WTC11 (cell line): ENCODE measurements around the gene YTHDF1. TPM values are rescaled to one million over a fixed set of nuclear protein-coding genes. Genes with fewer than 3 reads are reported as not detected.

Source experiments
- ATAC-seq: fragments of 200-7000 bp; cut with Tn5 transposase; 2 replicates; pipeline ENCODE4 v1.10.0; 2021; ENCODE audit warnings: mild to moderate bottlenecking, moderate library complexity
- CTCF ChIA-PET: fragments of 300-600 bp; sonication (Branson Sonifier 250); formaldehyde crosslinking; loops from one replicate; lab custom pipeline; 2021; ENCODE audit warnings: antibody characterized with exemption; lab: Charles Lee
- POLR2A ChIA-PET: fragments of 350-600 bp; sonication (Branson Sonifier 250); formaldehyde crosslinking; loops from one replicate; lab custom pipeline; 2021; ENCODE audit warnings: antibody characterized with exemption; lab: Charles Lee
- DNase-seq: peaks from one replicate; pipeline ENCODE4 v3.0.0; 2021; ENCODE audit warnings: low spot score
- H3K27ac Mint-ChIP-seq: 2 replicates; pipeline ENCODE4 v1.8.0; 2021; ENCODE audit warnings: mixed read lengths
- H3K27me3 Mint-ChIP-seq: 2 replicates; pipeline ENCODE4 v1.8.0; 2021; ENCODE audit warnings: low read depth, mild to moderate bottlenecking, moderate library complexity, mixed read lengths
- H3K36me3 Mint-ChIP-seq: 2 replicates; pipeline ENCODE4 v1.8.0; 2021; ENCODE audit warnings: mixed read lengths
- H3K4me1 Mint-ChIP-seq: 2 replicates; pipeline ENCODE4 v1.8.0; 2022; ENCODE audit warnings: mixed read lengths
- H3K4me3 Mint-ChIP-seq: 2 replicates; pipeline ENCODE4 v1.8.0; 2021; ENCODE audit warnings: mild to moderate bottlenecking, moderate library complexity, mixed read lengths
- H3K9me3 Mint-ChIP-seq: 2 replicates; pipeline ENCODE4 v1.8.0; 2021; ENCODE audit warnings: mixed read lengths
- ATF2 ChIP-seq: sonication (generic); formaldehyde crosslinking; IDR thresholded peaks from 2 replicates; pipeline ENCODE4 v1.8.1; 2022; ENCODE audit warnings: low read depth, missing genetic modification reagents, borderline replicate concordance
- JUN ChIP-seq: sonication (generic); formaldehyde crosslinking; IDR thresholded peaks from 2 replicates; pipeline ENCODE4 v1.8.0; 2023; ENCODE audit warnings: mild to moderate bottlenecking, missing genetic modification reagents
- NR1H2 ChIP-seq: sonication (generic); formaldehyde crosslinking; IDR thresholded peaks from 2 replicates; pipeline ENCODE4 v1.9.0; 2021; ENCODE audit warnings: mild to moderate bottlenecking, moderate library complexity, missing genetic modification reagents
- SMAD3 ChIP-seq: sonication (generic); formaldehyde crosslinking; IDR thresholded peaks from 2 replicates; pipeline ENCODE4 v1.8.0; 2022; ENCODE audit warnings: missing genetic modification reagents, mild to moderate bottlenecking, borderline replicate concordance
- SOX15 ChIP-seq: fragments of 250-450 bp; sonication (Bioruptor Pico); IDR thresholded peaks from 2 replicates; pipeline ENCODE4 v1.9.0; 2021; ENCODE audit warnings: mild to moderate bottlenecking
- STAT6 ChIP-seq: sonication (generic); formaldehyde crosslinking; conservative IDR thresholded peaks from 2 replicates; pipeline ENCODE4 v1.8.1; 2023; ENCODE audit warnings: mild to moderate bottlenecking, low read depth, missing genetic modification reagents, moderate library complexity
- TEAD1 ChIP-seq: sonication (generic); formaldehyde crosslinking; IDR thresholded peaks from 2 replicates; pipeline ENCODE4 v1.8.0; 2022; ENCODE audit warnings: mild to moderate bottlenecking, missing genetic modification reagents
- USF2 ChIP-seq: sonication (generic); formaldehyde crosslinking; IDR thresholded peaks from 2 replicates; pipeline ENCODE4 v1.8.1; 2023; ENCODE audit warnings: mild to moderate bottlenecking, missing genetic modification reagents, moderate library complexity
- ZNF219 ChIP-seq: sonication (generic); formaldehyde crosslinking; IDR thresholded peaks from 2 replicates; pipeline ENCODE4 v1.8.0; 2023; ENCODE audit warnings: missing genetic modification reagents, mild to moderate bottlenecking, borderline replicate concordance
- ZNF281 ChIP-seq: sonication (generic); formaldehyde crosslinking; IDR thresholded peaks from 2 replicates; pipeline ENCODE4 v1.8.0; 2023; ENCODE audit warnings: mild to moderate bottlenecking, missing genetic modification reagents
- ZNF423 ChIP-seq: fragments of 250-450 bp; sonication (Bioruptor Pico); IDR thresholded peaks from 2 replicates; pipeline ENCODE4 v2.1.2; 2022; ENCODE audit warnings: mild to moderate bottlenecking, moderate library complexity
- ZSCAN18 ChIP-seq: fragments of 250-450 bp; sonication (Bioruptor Pico); IDR thresholded peaks from 2 replicates; pipeline ENCODE4 v2.1.2; 2022; ENCODE audit warnings: mild to moderate bottlenecking, moderate library complexity
- total RNA-seq: library from RNA; stranded (reverse); gene quantifications from 3 replicates; pipeline ENCODE4 v1.2.3, GENCODE V29; 2021
- TF ChIP-seq, protein P1 (sequence below): fragments of 250-450 bp; sonication (Bioruptor Pico); IDR thresholded peaks from 2 replicates; pipeline ENCODE4 v1.9.0; 2021; ENCODE audit warnings: mild to moderate bottlenecking
- TF ChIP-seq, protein P2 (sequence below): sonication (generic); formaldehyde crosslinking; IDR thresholded peaks from 2 replicates; pipeline ENCODE4 v1.8.0; 2022; ENCODE audit warnings: missing genetic modification reagents
- TF ChIP-seq, protein P3 (sequence below): sonication (generic); formaldehyde crosslinking; IDR thresholded peaks from 2 replicates; pipeline ENCODE4 v1.8.1; 2023; ENCODE audit warnings: mild to moderate bottlenecking, missing genetic modification reagents, borderline replicate concordance

Gene YTHDF1
- total RNA-seq, 1 experiment from 2014 or later: 61.3 TPM

DNA sequence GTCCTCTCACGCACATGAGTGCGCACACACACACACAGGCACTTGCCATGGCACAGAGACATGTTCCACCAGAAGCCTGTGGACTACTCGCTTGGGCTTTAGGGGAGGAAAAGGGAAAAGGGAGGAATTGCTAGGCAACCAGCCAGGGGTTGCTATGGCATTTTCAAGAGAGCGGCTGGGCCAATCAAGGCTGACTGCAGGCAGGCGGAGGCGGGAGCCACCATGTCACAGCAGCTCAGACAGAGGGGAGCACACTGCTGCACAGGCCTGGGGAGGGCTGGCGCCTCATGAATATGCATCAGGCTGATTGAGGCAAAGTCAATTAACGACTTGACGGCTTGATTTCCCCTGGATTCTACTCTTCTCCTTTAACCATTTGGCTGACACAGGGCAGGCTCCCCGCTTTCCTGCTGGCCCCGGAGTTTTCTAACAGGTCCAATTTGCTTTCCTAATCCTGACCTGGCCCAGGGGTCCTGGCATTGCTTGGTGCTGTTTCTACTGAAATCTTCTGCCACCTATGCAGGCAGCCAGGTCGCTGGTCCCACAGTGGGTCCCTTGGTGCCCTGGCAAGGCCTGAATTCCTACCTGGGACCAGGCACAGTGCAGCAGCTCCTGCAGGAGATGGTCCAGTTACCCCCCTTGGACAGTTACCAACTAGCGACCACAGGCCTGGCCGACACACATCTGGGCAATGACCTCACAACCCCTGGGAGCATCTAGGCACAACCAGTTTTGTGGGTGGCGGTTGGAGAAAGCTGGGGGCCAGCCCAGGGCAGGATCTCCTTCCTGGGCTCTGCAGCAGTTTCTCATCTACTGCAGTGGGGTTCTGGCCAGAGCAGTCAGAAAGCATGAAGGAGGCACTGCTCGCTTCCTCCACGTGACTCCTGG is 52.1 kb downstream of the YTHDF1 start:
- Mint-ChIP-seq H3K4me1 (no peaks in the 10 kb centered on the region), H3K9me3 (no peaks in the 10 kb centered on the region), H3K27ac (no peak overlapping the region), H3K27me3 (no peaks in the 10 kb centered on the region), H3K36me3 (peaks cover 6% of the 10 kb centered on the region), H3K4me3 (no peak overlapping the region)
- ChIA-PET CTCF (interaction anchor here (1.0 to 1.8 kb wide), 4 partner anchors 9 to 108 kb away, joined by 3 to 7 read pairs (median 4); no protein-coding TSS in a partner anchor), POLR2A (no interaction called here)
- ATAC-seq: peak; percentile 43; the same call in 1 of the 2 replicates
- DNase-seq: no peak
- TF ChIP-seq, protein P1, sequence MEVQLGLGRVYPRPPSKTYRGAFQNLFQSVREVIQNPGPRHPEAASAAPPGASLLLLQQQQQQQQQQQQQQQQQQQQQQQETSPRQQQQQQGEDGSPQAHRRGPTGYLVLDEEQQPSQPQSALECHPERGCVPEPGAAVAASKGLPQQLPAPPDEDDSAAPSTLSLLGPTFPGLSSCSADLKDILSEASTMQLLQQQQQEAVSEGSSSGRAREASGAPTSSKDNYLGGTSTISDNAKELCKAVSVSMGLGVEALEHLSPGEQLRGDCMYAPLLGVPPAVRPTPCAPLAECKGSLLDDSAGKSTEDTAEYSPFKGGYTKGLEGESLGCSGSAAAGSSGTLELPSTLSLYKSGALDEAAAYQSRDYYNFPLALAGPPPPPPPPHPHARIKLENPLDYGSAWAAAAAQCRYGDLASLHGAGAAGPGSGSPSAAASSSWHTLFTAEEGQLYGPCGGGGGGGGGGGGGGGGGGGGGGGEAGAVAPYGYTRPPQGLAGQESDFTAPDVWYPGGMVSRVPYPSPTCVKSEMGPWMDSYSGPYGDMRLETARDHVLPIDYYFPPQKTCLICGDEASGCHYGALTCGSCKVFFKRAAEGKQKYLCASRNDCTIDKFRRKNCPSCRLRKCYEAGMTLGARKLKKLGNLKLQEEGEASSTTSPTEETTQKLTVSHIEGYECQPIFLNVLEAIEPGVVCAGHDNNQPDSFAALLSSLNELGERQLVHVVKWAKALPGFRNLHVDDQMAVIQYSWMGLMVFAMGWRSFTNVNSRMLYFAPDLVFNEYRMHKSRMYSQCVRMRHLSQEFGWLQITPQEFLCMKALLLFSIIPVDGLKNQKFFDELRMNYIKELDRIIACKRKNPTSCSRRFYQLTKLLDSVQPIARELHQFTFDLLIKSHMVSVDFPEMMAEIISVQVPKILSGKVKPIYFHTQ: no peak
- TF ChIP-seq TEAD1: no peak
- no peak for TF ChIP-seq SOX15
- TF ChIP-seq USF2: no peak
- no peak for TF ChIP-seq ATF2
- no peak for TF ChIP-seq SMAD3
- TF ChIP-seq NR1H2 (CRISPR knock-in tag): no peak
- no peak for TF ChIP-seq ZNF281 (CRISPR knock-in tag)
- no peak for TF ChIP-seq JUN (CRISPR knock-in tag)
- no peak for TF ChIP-seq ZNF423 (CRISPR knock-in tag)
- TF ChIP-seq, protein P2, sequence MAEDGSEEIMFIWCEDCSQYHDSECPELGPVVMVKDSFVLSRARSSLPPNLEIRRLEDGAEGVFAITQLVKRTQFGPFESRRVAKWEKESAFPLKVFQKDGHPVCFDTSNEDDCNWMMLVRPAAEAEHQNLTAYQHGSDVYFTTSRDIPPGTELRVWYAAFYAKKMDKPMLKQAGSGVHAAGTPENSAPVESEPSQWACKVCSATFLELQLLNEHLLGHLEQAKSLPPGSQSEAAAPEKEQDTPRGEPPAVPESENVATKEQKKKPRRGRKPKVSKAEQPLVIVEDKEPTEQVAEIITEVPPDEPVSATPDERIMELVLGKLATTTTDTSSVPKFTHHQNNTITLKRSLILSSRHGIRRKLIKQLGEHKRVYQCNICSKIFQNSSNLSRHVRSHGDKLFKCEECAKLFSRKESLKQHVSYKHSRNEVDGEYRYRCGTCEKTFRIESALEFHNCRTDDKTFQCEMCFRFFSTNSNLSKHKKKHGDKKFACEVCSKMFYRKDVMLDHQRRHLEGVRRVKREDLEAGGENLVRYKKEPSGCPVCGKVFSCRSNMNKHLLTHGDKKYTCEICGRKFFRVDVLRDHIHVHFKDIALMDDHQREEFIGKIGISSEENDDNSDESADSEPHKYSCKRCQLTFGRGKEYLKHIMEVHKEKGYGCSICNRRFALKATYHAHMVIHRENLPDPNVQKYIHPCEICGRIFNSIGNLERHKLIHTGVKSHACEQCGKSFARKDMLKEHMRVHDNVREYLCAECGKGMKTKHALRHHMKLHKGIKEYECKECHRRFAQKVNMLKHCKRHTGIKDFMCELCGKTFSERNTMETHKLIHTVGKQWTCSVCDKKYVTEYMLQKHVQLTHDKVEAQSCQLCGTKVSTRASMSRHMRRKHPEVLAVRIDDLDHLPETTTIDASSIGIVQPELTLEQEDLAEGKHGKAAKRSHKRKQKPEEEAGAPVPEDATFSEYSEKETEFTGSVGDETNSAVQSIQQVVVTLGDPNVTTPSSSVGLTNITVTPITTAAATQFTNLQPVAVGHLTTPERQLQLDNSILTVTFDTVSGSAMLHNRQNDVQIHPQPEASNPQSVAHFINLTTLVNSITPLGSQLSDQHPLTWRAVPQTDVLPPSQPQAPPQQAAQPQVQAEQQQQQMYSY (CRISPR knock-in tag): no peak
- TF ChIP-seq ZSCAN18 (CRISPR knock-in tag): no peak
- TF ChIP-seq STAT6 (CRISPR knock-in tag): no peak
- TF ChIP-seq ZNF219: no peak
- TF ChIP-seq, protein P3, sequence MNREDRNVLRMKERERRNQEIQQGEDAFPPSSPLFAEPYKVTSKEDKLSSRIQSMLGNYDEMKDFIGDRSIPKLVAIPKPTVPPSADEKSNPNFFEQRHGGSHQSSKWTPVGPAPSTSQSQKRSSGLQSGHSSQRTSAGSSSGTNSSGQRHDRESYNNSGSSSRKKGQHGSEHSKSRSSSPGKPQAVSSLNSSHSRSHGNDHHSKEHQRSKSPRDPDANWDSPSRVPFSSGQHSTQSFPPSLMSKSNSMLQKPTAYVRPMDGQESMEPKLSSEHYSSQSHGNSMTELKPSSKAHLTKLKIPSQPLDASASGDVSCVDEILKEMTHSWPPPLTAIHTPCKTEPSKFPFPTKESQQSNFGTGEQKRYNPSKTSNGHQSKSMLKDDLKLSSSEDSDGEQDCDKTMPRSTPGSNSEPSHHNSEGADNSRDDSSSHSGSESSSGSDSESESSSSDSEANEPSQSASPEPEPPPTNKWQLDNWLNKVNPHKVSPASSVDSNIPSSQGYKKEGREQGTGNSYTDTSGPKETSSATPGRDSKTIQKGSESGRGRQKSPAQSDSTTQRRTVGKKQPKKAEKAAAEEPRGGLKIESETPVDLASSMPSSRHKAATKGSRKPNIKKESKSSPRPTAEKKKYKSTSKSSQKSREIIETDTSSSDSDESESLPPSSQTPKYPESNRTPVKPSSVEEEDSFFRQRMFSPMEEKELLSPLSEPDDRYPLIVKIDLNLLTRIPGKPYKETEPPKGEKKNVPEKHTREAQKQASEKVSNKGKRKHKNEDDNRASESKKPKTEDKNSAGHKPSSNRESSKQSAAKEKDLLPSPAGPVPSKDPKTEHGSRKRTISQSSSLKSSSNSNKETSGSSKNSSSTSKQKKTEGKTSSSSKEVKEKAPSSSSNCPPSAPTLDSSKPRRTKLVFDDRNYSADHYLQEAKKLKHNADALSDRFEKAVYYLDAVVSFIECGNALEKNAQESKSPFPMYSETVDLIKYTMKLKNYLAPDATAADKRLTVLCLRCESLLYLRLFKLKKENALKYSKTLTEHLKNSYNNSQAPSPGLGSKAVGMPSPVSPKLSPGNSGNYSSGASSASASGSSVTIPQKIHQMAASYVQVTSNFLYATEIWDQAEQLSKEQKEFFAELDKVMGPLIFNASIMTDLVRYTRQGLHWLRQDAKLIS (CRISPR knock-in tag): no peak
